GM12873 (cell line): ENCODE data around the gene PRM2.

Source experiments
- TF ChIP-seq, protein P1 (sequence below): IDR thresholded peaks from 2 replicates; pipeline ENCODE4 v1.5.1; 2012; ENCODE audit warnings: low read depth, mild to moderate bottlenecking, moderate library complexity, low read length, control low read depth; ENCODE audit not compliant: insufficient read depth; ENCODE audit errors: missing control alignments

PRM2 gene

GRCh38 chr16:11318817-11319216 is 42.5 kb upstream of the PRM2 start:
- TF ChIP-seq, protein P1, sequence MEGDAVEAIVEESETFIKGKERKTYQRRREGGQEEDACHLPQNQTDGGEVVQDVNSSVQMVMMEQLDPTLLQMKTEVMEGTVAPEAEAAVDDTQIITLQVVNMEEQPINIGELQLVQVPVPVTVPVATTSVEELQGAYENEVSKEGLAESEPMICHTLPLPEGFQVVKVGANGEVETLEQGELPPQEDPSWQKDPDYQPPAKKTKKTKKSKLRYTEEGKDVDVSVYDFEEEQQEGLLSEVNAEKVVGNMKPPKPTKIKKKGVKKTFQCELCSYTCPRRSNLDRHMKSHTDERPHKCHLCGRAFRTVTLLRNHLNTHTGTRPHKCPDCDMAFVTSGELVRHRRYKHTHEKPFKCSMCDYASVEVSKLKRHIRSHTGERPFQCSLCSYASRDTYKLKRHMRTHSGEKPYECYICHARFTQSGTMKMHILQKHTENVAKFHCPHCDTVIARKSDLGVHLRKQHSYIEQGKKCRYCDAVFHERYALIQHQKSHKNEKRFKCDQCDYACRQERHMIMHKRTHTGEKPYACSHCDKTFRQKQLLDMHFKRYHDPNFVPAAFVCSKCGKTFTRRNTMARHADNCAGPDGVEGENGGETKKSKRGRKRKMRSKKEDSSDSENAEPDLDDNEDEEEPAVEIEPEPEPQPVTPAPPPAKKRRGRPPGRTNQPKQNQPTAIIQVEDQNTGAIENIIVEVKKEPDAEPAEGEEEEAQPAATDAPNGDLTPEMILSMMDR = no peak

DNA sequence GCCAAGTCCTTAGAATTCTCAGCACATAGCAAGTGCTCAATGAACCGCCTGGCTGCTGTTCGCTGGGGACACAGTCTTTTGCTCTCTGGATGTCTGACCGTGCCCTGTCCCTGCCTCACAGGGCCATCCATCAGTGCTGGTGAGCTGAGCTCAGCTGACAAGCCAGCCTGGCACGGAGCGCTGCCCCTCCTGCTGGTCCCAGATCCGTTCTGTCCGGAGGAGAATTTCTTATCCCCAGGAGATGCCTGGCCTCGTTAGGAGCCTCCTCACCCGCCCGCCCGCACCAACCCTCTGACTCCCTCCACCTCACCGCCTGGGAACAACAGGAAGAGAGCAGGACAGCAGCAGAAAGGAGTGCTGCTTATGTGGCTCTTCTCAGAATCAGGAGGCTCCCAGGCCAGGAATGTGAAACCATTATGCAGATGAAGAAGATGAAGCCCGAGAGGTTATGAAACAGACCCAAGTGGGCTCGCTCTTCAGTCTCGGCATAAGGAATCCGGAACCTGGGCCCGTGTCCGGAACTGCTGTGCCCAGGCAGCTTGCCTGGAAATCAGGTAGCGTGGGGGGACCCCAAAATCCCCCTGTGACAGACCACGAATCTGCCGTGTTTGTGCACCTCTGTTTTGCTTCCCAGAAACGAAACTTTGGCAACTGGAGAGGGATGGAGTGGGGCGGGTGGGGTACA is 40.2 kb upstream of the PRM2 start:
- TF ChIP-seq, protein P1 = no peak

- TF ChIP-seq, protein P1 = no peak
These were observed 39.2 kb upstream of the PRM2 start for GRCh38 chr16:11315510-11315909.

GRCh38 chr16:11314309-11314894 is 38.1 kb upstream of the PRM2 start:
- TF ChIP-seq, protein P1 = no peak

- TF ChIP-seq, protein P1 = no peak
These were observed 37.4 kb upstream of the PRM2 start for GRCh38 chr16:11313493-11314308.

DNA sequence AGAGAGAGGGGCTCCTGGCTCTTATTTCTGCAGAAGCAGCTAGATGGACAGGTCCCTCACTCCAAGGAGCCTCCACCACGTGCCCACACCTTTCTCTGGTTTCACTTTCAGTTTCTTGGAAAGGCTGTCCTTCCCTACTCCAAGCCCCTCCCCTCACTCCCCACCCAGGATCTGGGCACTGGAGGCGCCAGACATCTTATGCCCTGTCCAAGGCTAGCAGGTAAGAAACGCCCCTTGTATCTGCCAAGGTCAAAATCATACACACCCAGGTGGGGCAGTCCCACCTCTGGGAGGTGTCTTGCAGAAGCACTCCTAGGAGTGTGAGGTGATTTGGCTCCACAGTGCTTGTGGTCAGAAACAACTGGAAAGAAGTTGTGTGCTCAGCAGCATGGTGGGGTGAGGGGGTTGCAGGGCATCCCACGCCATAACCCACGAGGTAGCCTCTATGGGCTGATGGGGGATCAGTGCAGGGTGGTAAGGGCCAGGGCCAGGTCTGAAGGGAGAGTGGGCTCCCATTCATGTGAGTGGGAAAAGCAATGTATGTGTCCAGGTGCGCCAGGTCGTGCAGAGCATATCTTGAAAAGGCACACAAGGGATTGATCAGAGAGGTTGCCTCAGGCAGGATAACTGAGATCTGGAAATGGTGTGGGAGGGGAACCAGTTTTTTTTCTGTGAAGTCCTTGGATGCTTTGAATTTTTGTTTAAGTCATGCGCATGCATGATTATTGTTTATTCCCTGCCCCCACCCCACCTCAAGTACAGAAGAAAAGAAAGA is 36.6 kb upstream of the PRM2 start:
- TF ChIP-seq, protein P1 = no peak

DNA sequence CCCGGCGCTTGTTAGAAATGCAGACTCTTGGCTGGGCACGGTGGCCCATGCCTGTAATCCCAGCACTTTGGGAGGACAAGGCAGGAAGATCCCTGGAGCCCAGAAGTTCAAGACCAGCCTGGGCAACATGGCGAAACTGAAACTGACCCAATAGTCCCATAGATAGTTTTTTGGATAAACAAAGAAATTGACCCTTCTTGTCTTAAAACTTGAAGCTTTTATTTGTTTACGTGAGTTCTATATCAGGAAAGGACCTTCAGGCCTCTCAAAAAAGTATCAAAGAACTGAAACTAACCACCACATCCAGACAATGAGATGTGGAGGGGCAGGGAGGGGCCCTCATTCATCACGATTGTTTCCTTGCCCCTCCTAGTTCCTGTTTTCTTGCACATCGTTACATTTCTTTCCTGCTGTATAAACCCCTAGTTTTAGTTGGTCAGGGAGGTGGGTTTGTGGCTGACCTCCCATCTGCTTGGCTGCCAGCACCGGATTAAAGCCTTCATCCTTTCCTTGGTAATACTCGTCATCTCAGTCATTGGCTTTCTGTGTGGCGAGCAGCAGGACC is 34.8 kb upstream of the PRM2 start:
- TF ChIP-seq, protein P1 = no peak
